Panc1 (cell line): Measurements from ENCODE around the gene GCNT3. TPM values are rescaled to one million over a fixed set of nuclear protein-coding genes. Genes with fewer than 3 reads are reported as not detected.

Source experiments
- ATAC-seq: fragments of 200-7000 bp; cut with Tn5 transposase; 2 replicates; pipeline ENCODE4 v1.9.1; 2020; ENCODE audit warnings: mild to moderate bottlenecking, moderate library complexity
- BruUV-seq: library from RNA; stranded (reverse); fragments of 400-500 nt; replicated peaks from 2 replicates; lab custom pipeline; 2021; lab: Mats Ljungman, UMichigan
- CTCF ChIA-PET: fragments of 300-600 bp; sonication (Branson Sonifier 250); formaldehyde crosslinking; loops from one replicate; lab custom pipeline; 2022; ENCODE audit warnings: antibody characterized with exemption; lab: Charles Lee
- POLR2A ChIA-PET: fragments of 300-600 bp; sonication (Branson Sonifier 250); formaldehyde crosslinking; loops from one replicate; lab custom pipeline; 2022; ENCODE audit warnings: antibody characterized with exemption; lab: Charles Lee
- DNase-seq: peaks from one replicate; pipeline ENCODE4 v3.0.0-alpha.2; 2010; ENCODE audit warnings: low read depth, low spot score
- H3K27ac ChIP-seq: 2 replicates; pipeline ENCODE4 v1.5.1; 2011; ENCODE audit warnings: mild to moderate bottlenecking, low read length, inconsistent platforms
- H3K27me3 ChIP-seq: fragments of 200-500 bp; sonication (Bioruptor generic); 2 replicates; pipeline ENCODE4 v1.6.0; 2014; ENCODE audit warnings: low read length, inconsistent platforms; ENCODE audit not compliant: control insufficient read depth, insufficient read depth
- H3K36me3 ChIP-seq: fragments of 200-500 bp; sonication (Bioruptor generic); 2 replicates; pipeline ENCODE4 v1.5.1; 2014; ENCODE audit warnings: inconsistent platforms, mild to moderate bottlenecking, low read length, moderate library complexity; ENCODE audit not compliant: control insufficient read depth, insufficient read depth
- H3K4me1 ChIP-seq: 2 replicates; pipeline ENCODE4 v1.5.1; 2011; ENCODE audit warnings: inconsistent platforms, mild to moderate bottlenecking, low read length, moderate library complexity; ENCODE audit not compliant: control insufficient read depth, insufficient read depth
- H3K4me3 ChIP-seq, 2 experiments: 2 replicates each; pipeline ENCODE4 v1.5.1; 2011 to 2012; ENCODE audit warnings: low read depth in 2 of 2, low read length in 2 of 2, mild to moderate bottlenecking in 2 of 2, inconsistent platforms in 1 of 2, moderate library complexity in 1 of 2
- H3K9me3 ChIP-seq: fragments of 200-500 bp; sonication (Bioruptor generic); 2 replicates; pipeline ENCODE4 v1.5.1; 2014; ENCODE audit warnings: low read depth, mild to moderate bottlenecking, inconsistent platforms, low read length, moderate library complexity; ENCODE audit not compliant: control insufficient read depth, insufficient read depth
- POLR2AphosphoS5 ChIP-seq: IDR thresholded peaks from 2 replicates; pipeline ENCODE4 v1.6.1; 2012; ENCODE audit warnings: mild to moderate bottlenecking, low read depth, low read length, moderate library complexity
- SIN3A ChIP-seq: IDR thresholded peaks from 2 replicates; pipeline ENCODE4 v1.6.1; 2012; ENCODE audit warnings: low read depth, mild to moderate bottlenecking, low read length, moderate library complexity, borderline replicate concordance; ENCODE audit not compliant: insufficient read depth
- TCF7L2 ChIP-seq: IDR thresholded peaks from 2 replicates; pipeline ENCODE4 v1.6.1; 2011; ENCODE audit warnings: mild to moderate bottlenecking, low read depth, low read length, inconsistent platforms
- in situ Hi-C: cut with HindIII; loops from 2 replicates; pipeline ENCODE4 v1.10.0; 2016; ENCODE audit warnings: low sequenced_read_pairs, low pct_unique_long_range_greater_than_20kb
- intact Hi-C: fragments of 100-400 bp; cut with micrococcal nuclease; formaldehyde crosslinking; loops from one replicate; pipeline ENCODE4 v1.10.0; 2022; ENCODE audit not compliant: unreplicated experiment
- total RNA-seq: library from RNA; stranded (reverse); gene quantifications from one replicate; pipeline ENCODE4 v1.2.1, GENCODE V29; 2021; ENCODE audit not compliant: unreplicated experiment
- TF ChIP-seq, protein P1 (sequence below): fragments of 450-650 bp; IDR thresholded peaks from 2 replicates; pipeline ENCODE4 v1.5.1; 2017; ENCODE audit warnings: mild to moderate bottlenecking
- TF ChIP-seq, protein P2 (sequence below), 2 experiments: IDR thresholded peaks; 2 replicates each; pipeline ENCODE4 v1.6.1; 2011 to 2012; ENCODE audit warnings: low read depth in 2 of 2, control low read depth in 1 of 2, low read length in 1 of 2, mild to moderate bottlenecking in 1 of 2, moderate library complexity in 1 of 2; ENCODE audit not compliant: insufficient read depth in 1 of 2

Gene GCNT3
- total RNA-seq, 1 experiment from 2014 or later: not detected

DNA sequence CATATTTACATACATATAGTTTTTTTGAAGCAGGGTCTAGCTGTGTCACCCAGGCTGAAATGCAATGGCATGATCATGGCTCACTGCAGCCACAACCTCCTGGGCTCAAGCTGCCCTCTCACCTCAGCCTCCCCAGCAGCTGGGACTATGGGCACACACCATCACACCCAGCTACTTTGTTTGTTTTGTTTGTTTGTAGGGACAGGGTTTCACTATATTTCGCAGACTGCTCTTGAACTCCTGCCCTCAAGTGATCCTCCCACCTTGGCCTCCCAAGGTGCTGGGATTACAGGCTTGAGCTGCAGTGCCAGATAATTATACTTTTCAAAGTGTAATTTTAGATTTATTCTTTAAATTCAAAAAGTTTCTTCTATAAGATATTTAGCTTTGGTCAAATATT, 35.5 kb downstream of the GCNT3 start:
- Histone ChIP-seq H3K9me3 (peaks cover under 1% of the 10 kb centered on the region; the same call in 1 of the 2 replicates), H3K36me3 (peaks cover 32% of the 10 kb centered on the region), H3K27ac (no peak overlapping the region), H3K27me3 (no peaks in the 10 kb centered on the region), H3K4me1 (peaks cover 14% of the 10 kb centered on the region), H3K4me3 (no peak overlapping the region)
- no peak; the same call in 1 of the 2 replicates for ATAC-seq
- ChIA-PET CTCF (interaction anchor here (0.5 to 1.3 kb wide), 2 partner anchors 62 to 114 kb away, joined by 3 to 6 read pairs; no protein-coding TSS in a partner anchor), POLR2A (interaction anchor here (0.6 kb wide), 1 partner anchor 280 kb away, joined by 14 read pairs; no protein-coding TSS in a partner anchor)
- no peak for DNase-seq
- BruUV-seq: no TSS peak
- in situ Hi-C loops (no loop called here), intact Hi-C loops (no loop called here)
- TF ChIP-seq TCF7L2 (no peak), SIN3A (no peak), POLR2AphosphoS5 (no peak)
- TF ChIP-seq, protein P1, sequence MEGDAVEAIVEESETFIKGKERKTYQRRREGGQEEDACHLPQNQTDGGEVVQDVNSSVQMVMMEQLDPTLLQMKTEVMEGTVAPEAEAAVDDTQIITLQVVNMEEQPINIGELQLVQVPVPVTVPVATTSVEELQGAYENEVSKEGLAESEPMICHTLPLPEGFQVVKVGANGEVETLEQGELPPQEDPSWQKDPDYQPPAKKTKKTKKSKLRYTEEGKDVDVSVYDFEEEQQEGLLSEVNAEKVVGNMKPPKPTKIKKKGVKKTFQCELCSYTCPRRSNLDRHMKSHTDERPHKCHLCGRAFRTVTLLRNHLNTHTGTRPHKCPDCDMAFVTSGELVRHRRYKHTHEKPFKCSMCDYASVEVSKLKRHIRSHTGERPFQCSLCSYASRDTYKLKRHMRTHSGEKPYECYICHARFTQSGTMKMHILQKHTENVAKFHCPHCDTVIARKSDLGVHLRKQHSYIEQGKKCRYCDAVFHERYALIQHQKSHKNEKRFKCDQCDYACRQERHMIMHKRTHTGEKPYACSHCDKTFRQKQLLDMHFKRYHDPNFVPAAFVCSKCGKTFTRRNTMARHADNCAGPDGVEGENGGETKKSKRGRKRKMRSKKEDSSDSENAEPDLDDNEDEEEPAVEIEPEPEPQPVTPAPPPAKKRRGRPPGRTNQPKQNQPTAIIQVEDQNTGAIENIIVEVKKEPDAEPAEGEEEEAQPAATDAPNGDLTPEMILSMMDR: no peak
- TF ChIP-seq, protein P2, sequence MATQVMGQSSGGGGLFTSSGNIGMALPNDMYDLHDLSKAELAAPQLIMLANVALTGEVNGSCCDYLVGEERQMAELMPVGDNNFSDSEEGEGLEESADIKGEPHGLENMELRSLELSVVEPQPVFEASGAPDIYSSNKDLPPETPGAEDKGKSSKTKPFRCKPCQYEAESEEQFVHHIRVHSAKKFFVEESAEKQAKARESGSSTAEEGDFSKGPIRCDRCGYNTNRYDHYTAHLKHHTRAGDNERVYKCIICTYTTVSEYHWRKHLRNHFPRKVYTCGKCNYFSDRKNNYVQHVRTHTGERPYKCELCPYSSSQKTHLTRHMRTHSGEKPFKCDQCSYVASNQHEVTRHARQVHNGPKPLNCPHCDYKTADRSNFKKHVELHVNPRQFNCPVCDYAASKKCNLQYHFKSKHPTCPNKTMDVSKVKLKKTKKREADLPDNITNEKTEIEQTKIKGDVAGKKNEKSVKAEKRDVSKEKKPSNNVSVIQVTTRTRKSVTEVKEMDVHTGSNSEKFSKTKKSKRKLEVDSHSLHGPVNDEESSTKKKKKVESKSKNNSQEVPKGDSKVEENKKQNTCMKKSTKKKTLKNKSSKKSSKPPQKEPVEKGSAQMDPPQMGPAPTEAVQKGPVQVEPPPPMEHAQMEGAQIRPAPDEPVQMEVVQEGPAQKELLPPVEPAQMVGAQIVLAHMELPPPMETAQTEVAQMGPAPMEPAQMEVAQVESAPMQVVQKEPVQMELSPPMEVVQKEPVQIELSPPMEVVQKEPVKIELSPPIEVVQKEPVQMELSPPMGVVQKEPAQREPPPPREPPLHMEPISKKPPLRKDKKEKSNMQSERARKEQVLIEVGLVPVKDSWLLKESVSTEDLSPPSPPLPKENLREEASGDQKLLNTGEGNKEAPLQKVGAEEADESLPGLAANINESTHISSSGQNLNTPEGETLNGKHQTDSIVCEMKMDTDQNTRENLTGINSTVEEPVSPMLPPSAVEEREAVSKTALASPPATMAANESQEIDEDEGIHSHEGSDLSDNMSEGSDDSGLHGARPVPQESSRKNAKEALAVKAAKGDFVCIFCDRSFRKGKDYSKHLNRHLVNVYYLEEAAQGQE (IDR thresholded peaks at IDR 0.05; ENCODE audit: insufficient read depth in 1 of 2, low read depth in 2 of 2, low read length in 1 of 2): no peak

DNA sequence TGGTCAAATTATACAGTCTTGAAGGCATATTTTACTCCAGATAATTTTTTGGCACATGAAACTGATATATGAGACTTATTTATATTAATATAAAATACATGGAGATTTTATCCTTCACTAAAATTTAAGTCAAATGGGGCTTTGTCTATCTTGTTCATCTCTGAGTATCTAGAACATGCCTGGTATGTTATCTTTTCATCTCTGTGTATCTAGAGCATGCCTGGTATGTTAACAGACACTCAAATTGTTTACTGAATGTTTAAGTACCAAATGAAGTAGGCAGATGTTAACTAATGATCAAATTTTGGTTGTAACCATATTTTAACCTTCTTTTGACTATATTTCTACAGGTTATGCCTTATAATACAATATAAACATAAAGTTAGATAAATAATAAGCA, 38.0 kb downstream of the GCNT3 start:
- ChIA-PET CTCF (no interaction called here), POLR2A (no interaction called here)
- Histone ChIP-seq H3K4me3 (no peak overlapping the region), H3K9me3 (peaks cover 7% of the 10 kb centered on the region; the same call in 1 of the 2 replicates), H3K36me3 (peaks cover 32% of the 10 kb centered on the region), H3K4me1 (peaks cover 14% of the 10 kb centered on the region), H3K27ac (no peak overlapping the region), H3K27me3 (no peaks in the 10 kb centered on the region)
- no peak for DNase-seq
- in situ Hi-C loops (no loop called here), intact Hi-C loops (no loop called here)
- ATAC-seq: no peak
- TF ChIP-seq SIN3A: no peak
- no peak for TF ChIP-seq TCF7L2
- TF ChIP-seq, protein P2 (IDR thresholded peaks at IDR 0.05; ENCODE audit: insufficient read depth in 1 of 2, low read depth in 2 of 2, low read length in 1 of 2): no peak
- TF ChIP-seq POLR2AphosphoS5: no peak
- TF ChIP-seq, protein P1: no peak
- BruUV-seq: no TSS peak
